Measurements from ENCODE around the gene IFRD2. TPM values are rescaled to one million over a fixed set of nuclear protein-coding genes. Genes with fewer than 3 reads are reported as not detected.

The IFRD2 gene
- total and polyA plus RNA-seq, 2 of the 13 experiments (the other 11 are each of a cell fraction or from before 2014, with no cell fraction given) = 32.8 to 96.1 TPM

DNA sequence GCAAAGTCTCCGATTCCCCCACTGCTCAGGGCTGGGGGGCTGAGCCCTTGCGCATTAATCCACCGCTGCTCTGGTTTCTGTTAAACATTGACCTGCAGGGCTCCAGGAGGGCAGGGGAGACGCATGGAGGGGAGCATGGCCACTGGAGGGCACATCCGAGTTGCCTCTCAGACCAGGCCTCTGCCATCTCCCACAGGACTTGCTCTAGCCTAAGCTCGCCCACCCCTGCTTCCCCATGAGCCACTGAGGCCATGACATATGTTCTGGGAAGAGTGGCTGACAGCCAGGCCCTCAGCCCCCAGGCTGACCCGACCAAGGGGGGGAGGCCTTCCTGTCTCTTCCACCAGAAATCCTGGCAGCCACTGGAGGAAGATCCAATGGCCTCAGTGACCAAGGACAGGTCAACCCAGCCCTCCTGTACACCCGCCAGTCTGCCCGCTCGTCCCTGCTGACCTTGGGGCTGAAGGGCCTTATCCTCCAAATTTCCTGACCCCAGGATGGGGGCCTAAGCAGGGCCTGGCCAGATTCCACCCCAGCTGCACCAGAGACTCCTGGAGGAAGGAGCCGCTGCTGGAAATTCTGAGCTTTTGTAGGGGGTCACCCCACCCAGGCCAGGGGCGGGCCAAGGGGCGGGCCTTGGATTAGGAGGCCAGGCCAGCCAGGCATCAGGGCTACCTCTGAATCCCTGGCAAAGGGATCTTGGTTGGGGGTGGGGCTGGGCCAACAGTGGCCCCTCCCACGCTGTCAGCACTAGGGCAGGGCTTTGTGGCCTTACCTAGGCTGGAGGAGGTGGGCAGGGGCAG, 11.0 kb upstream of the IFRD2 start, which contains the start of gene HYAL1 (continued):
- peak; percentile 73; the same call in 1 of the 2 replicates for TF ChIP-seq NR2F2 (IDR thresholded peaks at IDR 0.05; ENCODE audit: borderline replicate concordance, low read depth)
- TF ChIP-seq SP1 (IDR thresholded peaks at IDR 0.05) = no peak
- TF ChIP-seq SP1 (CRISPR knock-in tag; IDR thresholded peaks at IDR 0.05) = peak; percentile 80
- TF ChIP-seq, protein P1, sequence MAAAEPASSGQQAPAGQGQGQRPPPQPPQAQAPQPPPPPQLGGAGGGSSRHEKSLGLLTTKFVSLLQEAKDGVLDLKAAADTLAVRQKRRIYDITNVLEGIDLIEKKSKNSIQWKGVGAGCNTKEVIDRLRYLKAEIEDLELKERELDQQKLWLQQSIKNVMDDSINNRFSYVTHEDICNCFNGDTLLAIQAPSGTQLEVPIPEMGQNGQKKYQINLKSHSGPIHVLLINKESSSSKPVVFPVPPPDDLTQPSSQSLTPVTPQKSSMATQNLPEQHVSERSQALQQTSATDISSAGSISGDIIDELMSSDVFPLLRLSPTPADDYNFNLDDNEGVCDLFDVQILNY (CRISPR knock-in tag; conservative IDR thresholded peaks at IDR 0.05) = peak; percentile 76
- TF ChIP-seq, protein P2, sequence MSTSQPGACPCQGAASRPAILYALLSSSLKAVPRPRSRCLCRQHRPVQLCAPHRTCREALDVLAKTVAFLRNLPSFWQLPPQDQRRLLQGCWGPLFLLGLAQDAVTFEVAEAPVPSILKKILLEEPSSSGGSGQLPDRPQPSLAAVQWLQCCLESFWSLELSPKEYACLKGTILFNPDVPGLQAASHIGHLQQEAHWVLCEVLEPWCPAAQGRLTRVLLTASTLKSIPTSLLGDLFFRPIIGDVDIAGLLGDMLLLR (CRISPR knock-in tag; IDR thresholded peaks at IDR 0.05) = peak; percentile 88
- TF ChIP-seq, protein P3, sequence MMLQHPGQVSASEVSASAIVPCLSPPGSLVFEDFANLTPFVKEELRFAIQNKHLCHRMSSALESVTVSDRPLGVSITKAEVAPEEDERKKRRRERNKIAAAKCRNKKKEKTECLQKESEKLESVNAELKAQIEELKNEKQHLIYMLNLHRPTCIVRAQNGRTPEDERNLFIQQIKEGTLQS (CRISPR knock-in tag; IDR thresholded peaks at IDR 0.05) = no peak
- no peak for TF ChIP-seq TCF7 (IDR thresholded peaks at IDR 0.05; ENCODE audit: low read depth)
- TF ChIP-seq SALL1 (CRISPR knock-in tag; IDR thresholded peaks at IDR 0.05) = peak; percentile 20; the same call in 1 of the 2 replicates
- no peak; the same call in 1 of the 2 replicates for TF ChIP-seq MTF2 (CRISPR knock-in tag; IDR thresholded peaks at IDR 0.05; ENCODE audit: borderline replicate concordance)
- TF ChIP-seq, protein P4, sequence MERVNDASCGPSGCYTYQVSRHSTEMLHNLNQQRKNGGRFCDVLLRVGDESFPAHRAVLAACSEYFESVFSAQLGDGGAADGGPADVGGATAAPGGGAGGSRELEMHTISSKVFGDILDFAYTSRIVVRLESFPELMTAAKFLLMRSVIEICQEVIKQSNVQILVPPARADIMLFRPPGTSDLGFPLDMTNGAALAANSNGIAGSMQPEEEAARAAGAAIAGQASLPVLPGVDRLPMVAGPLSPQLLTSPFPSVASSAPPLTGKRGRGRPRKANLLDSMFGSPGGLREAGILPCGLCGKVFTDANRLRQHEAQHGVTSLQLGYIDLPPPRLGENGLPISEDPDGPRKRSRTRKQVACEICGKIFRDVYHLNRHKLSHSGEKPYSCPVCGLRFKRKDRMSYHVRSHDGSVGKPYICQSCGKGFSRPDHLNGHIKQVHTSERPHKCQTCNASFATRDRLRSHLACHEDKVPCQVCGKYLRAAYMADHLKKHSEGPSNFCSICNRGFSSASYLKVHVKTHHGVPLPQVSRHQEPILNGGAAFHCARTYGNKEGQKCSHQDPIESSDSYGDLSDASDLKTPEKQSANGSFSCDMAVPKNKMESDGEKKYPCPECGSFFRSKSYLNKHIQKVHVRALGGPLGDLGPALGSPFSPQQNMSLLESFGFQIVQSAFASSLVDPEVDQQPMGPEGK (CRISPR knock-in tag; IDR thresholded peaks at IDR 0.05) = peak; percentile 97
- TF ChIP-seq, protein P5, sequence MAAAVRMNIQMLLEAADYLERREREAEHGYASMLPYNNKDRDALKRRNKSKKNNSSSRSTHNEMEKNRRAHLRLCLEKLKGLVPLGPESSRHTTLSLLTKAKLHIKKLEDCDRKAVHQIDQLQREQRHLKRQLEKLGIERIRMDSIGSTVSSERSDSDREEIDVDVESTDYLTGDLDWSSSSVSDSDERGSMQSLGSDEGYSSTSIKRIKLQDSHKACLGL (CRISPR knock-in tag; IDR thresholded peaks at IDR 0.05) = peak; percentile 48; the same call in 1 of the 2 replicates
- 0 out of 2 replicates have a peak, but pooled peaks have one; percentile 13 for TF ChIP-seq ZNF44 (CRISPR knock-in tag; IDR thresholded peaks at IDR 0.05)
- 0 out of 2 replicates have a peak, but pooled peaks have one; percentile 27 for TF ChIP-seq ZSCAN29 (CRISPR knock-in tag; conservative IDR thresholded peaks at IDR 0.05)
- peak; percentile 41; the same call in 1 of the 2 replicates for TF ChIP-seq NFYB (CRISPR knock-in tag; IDR thresholded peaks at IDR 0.05)
- TF ChIP-seq, protein P6, sequence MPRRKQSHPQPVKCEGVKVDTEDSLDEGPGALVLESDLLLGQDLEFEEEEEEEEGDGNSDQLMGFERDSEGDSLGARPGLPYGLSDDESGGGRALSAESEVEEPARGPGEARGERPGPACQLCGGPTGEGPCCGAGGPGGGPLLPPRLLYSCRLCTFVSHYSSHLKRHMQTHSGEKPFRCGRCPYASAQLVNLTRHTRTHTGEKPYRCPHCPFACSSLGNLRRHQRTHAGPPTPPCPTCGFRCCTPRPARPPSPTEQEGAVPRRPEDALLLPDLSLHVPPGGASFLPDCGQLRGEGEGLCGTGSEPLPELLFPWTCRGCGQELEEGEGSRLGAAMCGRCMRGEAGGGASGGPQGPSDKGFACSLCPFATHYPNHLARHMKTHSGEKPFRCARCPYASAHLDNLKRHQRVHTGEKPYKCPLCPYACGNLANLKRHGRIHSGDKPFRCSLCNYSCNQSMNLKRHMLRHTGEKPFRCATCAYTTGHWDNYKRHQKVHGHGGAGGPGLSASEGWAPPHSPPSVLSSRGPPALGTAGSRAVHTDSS (CRISPR knock-in tag; conservative IDR thresholded peaks at IDR 0.05) = no peak
- TF ChIP-seq EP300 (IDR thresholded peaks at IDR 0.05; ENCODE audit: low read depth in 2 of 2, low read length in 2 of 2) = 0 out of 4 replicates have a peak, but pooled peaks have one; percentile 5 to 14
- TF ChIP-seq EP300 (CRISPR knock-in tag; IDR thresholded peaks at IDR 0.05; ENCODE audit: borderline replicate concordance) = no peak
- peak; percentile 68; the same call in 1 of the 2 replicates for TF ChIP-seq ZSCAN12 (CRISPR knock-in tag; IDR thresholded peaks at IDR 0.05)
- peak; percentile 72; the same call in 1 of the 2 replicates for TF ChIP-seq SIN3A (IDR thresholded peaks at IDR 0.05; ENCODE audit: borderline replicate concordance, low read depth, low read length)
- TF ChIP-seq HOXD1 (CRISPR knock-in tag; IDR thresholded peaks at IDR 0.05) = peak; percentile 64; the same call in 1 of the 2 replicates
- TF ChIP-seq ADNP (CRISPR knock-in tag; IDR thresholded peaks at IDR 0.05) = no peak
- TF ChIP-seq ZSCAN31 (CRISPR knock-in tag; IDR thresholded peaks at IDR 0.05; ENCODE audit: low read depth) = peak; percentile 88
- TF ChIP-seq HIVEP1 (CRISPR knock-in tag; IDR thresholded peaks at IDR 0.05) = peak; percentile 70
- peak; percentile 71; the same call in 1 of the 2 replicates for TF ChIP-seq ZNF556 (CRISPR knock-in tag; IDR thresholded peaks at IDR 0.05; ENCODE audit: borderline replicate concordance)
- TF ChIP-seq ZNF543 (CRISPR knock-in tag; IDR thresholded peaks at IDR 0.05) = peak; percentile 65; the same call in 1 of the 2 replicates

Measured in HepG2 (cell line).